Raji (cell line): Measurements from ENCODE around the gene UBQLN4.

ENCODE experiments used
- POLR2A ChIP-seq: IDR thresholded peaks from 2 replicates; pipeline ENCODE4 v1.6.1; 2011; ENCODE audit warnings: low read depth, low read length, control low read depth; ENCODE audit not compliant: insufficient read depth

Gene UBQLN4

DNA sequence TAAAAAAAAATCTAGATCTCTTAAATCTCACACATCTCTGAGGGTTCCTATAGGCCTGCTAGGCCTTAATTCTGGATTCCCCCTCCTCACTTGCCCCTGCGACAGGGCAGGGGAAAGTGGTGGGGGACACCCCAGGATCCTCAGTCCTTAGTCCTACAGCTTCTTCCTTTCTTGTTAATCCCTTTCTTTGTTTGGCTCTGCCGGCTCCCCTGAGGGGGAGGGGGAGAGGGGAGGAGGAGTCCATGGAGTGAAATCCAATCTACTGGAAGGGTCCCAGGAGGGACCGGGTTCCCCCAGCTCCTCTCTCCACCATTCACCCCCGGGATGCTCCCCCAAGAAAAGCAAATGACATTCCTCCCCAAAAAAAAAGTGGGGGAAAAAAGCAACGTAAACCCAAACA, 20.1 kb upstream of the UBQLN4 start:
- TF ChIP-seq POLR2A, result no peak

DNA sequence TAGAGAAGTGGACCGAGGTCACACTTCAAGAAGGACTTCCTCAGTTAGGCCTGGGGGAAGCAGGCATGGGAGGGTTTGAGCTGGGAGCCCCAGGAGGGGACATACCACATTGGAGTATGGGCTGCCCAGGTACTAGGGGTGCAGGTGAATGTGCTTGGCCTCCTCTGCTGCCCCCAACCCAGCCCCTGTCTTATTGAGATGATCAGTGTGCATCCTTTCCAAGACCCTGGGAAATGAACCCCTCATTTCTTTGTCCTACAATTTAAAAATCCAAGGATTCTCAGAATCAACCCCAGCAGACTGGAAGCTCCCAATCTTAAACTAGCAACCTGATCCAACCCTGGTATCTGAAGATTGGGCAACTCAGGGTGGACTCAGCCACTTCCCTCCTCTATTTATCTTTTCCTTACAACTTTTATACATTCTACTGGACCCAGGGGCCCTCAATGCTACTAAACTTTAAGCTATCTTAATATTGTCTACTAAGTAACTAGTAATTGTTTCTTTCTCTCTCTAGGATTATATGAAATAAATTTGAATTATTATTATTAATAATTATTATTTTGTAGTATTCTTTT, 19.6 kb upstream of the UBQLN4 start:
- TF ChIP-seq POLR2A, result no peak

DNA sequence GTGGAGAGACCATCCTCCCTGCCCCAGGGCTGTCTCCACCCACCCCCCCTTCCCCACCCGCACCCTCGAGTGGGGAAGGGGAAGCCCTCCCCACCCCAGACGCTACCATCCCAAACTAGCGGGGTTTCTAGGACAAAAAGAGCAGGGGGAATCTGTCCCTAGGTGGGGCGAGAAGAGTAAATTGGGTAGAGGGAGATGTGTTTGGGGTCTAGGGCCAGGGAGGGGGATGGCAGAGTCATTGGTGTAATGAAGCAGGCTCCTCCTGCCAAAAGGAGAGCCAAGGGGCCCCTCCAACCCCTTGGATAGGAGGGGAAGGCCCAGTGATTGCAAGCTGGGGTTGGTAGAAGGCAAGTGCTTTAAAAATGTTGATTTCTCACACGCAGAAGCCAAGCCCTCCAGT, 18.7 kb upstream of the UBQLN4 start:
- no peak for TF ChIP-seq POLR2A

DNA sequence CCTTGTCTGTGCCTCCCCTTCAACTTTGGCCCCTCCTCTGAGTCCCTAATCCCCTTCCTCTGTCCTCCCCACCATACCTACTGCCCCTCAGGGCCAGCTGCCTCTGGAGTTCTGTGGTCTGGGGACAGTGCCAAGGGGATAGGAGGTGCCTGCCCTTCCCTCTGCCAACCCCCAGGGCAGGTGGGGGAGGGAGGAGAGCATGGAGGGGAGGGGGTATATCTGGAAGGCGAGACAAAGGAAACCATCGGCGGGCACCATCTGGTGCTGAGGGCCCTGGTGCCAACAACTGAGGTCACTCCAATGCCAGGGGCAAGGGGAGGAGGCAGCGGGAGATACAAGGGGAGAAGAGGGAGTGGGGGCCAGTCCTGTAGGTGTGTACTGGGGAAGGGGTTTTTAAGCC, 16.9 kb upstream of the UBQLN4 start:
- no peak for TF ChIP-seq POLR2A

DNA sequence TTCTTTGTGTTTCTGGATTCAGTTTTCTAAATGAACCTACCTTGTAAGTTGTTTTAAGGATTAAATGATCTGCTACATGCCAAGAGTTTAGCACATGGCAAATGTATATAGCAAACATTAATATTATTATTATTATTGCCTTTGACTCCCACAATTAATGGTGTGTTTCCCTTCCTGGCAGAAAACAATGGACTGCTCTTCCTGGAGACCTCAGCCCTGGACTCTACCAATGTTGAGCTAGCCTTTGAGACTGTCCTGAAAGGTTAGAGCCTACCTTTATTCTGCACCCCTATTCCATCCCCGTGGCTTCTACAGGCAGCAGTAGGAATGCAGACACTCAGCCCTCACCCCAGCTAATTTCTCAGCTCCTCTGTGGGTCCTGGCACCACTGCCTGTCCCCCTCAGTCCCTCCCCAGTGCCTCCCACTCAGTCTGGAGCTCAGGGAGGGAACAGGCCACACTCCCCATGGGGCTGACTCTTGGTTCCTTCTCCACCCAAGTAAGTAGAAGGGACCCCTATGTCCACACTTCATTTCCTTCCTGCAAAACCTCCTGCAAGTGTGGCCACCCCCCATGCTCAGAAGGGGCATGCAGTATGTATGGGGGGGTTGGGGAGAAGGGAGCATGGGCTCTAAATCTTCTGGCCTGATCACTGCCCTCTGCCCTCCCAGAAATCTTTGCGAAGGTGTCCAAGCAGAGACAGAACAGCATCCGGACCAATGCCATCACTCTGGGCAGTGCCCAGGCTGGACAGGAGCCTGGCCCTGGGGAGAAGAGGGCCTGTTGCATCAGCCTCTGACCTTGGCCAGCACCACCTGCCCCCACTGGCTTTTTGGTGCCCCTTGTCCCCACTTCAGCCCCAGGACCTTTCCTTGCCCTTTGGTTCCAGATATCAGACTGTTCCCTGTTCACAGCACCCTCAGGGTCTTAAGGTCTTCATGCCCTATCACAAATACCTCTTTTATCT, 16.2 kb upstream of the UBQLN4 start:
- no peak for TF ChIP-seq POLR2A

DNA sequence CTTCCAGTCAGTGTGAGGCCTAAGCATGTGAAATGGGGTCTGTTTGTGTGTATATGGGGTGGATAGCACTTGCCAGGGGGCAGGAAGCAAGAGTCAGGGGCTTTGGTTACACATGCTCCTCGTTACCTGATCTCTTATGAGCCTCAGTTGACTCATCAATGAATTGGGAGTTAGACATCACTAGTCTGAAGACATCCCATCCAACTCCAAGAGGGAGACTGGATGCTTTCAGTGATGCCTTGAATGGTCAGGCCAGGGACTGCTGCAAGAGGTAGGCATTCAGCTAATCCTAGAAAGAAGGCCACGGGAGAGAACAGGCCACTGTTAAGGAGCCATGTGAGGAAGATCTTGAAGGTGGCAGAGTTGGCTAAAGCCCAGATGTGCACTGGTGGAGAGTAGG, 13.7 kb upstream of the UBQLN4 start:
- no peak for TF ChIP-seq POLR2A

DNA sequence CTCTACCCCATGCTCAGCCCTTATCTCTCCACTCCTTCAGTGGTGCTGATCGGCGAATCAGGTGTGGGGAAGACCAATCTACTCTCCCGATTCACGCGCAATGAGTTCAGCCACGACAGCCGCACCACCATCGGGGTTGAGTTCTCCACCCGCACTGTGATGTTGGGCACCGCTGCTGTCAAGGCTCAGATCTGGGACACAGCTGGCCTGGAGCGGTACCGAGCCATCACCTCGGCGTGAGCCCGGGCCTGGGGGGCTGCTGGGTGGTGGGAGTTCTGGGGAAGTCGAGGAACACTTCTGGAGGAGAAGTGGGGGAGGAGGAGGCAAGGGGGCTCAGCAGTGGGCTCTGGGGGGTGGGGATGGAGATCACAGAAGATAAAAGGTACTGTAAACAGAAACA, 12.3 kb upstream of the UBQLN4 start:
- no peak for TF ChIP-seq POLR2A

DNA sequence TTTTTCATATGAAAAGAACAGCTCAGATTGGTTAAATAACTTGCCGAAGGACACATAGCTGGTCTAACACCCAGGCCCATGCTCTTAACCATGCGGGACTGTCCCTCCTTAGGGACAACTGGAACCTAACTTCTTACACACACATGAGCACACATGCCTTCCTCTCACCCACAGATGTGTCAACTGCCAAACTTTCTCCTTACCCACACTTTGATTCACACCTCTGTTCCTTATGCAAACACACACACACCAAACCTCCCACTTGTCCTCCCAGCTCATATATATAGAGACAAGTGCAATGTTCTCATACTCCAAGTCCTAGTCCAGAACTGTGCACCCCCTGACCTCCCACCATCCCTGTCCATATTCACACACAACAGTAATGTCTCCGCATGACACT, 11.6 kb upstream of the UBQLN4 start:
- TF ChIP-seq POLR2A, result no peak

DNA sequence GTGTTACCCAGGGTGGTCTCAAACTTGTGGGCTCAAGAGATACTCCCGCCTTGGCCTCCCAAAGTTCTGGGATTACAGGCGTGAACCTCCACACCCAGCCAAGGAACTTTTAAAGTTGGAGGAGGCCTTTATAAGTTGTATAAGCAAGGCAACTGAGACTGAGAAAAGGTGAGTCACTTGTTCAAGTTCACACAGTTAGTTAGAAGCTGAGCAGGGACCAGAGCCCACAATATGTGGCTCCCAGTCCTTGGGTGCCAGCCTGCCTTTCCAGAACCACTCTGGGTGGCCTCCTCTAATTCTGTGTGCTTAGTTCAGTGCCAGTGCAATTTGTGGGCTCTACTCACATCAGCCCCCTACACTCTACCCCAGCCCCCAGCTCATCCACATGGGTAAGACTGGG, 11.0 kb upstream of the UBQLN4 start:
- TF ChIP-seq POLR2A, result no peak

DNA sequence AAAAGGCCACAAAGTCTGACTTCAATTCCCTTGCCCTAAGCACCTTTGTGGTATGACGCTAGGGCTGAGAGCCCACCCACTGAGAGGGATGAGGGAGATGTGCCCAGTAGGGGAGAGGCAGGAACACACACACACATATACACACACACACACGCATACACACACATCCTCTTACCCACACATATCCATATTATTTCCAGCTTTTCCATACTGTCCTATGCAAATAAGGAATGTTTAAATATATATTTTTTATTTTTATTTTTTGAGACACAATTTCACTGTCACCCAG, 10.3 kb upstream of the UBQLN4 start:
- no peak for TF ChIP-seq POLR2A

DNA sequence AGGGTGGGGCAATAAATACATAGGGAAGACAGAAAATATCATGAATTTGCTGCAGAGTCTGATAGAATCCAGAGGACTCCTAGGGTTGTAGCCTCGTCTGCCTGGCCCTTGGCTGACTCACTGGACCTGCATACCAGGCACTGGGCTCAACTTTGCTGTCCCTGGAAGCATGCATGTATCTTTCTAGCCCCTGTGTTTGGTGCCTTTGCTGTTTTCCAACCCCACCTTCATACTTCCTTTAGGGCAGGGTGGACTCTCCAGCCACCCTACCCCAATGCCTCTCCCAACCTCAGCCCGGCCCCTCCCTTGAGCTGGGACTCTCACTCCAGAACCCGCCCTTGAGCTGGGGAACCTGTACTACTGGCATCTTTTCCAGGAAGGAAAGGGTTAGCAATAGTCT, 8.6 kb upstream of the UBQLN4 start:
- no peak for TF ChIP-seq POLR2A

DNA sequence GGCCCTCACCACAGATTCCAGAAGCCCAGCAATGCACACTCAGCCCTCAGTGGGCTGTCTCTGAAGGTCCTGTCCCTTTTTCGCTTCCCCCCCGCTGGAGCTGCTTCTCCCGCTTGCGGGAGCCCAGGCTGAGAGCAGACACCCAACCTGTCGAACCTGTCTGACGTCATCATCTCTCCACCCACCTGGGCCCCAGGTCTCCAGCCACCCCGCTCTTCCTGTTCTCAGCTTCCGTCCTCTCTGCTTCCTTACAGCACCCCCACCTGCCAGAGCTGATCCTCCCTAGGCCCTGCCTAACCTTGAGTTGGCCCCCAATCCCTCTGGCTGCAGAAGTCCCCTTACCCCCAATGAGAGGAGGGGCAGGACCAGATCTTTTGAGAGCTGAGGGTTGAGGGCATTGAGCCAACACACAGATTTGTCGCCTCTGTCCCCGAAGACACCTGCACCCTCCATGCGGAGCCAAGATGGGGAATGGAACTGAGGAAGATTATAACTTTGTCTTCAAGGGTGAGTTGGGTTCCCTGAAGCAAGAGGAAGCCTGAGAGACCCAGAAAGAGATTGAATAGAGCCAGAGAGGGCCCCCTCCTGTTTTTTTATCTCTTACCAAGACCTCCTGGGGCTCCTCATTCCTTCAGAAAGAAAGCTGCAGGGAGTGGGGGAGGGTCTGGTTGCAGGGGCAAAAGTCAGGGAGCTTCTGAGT, 7.5 kb upstream of the UBQLN4 start, which contains the start of gene RAB25:
Gene RAB25, plus strand, starts transcription at position 224 of the 700 bp plus-strand sequence. Its CDS starts 241 bp downstream, at position 465.
- TF ChIP-seq POLR2A, result no peak

DNA sequence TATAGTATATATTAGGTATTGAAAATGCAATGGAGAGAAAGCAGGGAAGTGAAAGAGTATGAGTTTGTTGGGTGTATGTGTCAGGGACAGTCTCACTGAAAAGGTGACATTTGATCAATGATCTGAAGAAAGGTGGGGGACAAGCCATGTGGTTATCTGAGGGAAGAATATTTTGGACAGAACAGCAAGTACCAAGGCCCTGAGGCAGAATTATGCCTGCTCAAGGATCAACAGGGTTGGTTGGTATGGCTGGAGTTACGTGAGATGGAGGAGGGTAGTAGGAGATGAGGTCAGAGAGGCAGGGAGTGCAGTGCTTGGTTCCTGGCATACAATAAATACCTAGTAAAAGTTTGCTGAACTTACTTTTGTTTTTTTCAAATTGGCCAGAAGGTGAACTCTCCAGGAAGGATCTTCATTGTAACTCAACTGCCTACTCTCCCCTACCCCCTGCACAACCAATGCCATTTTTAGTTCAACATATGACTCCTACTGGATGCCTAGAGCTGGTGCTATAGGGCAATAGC, 2.8 kb upstream of the UBQLN4 start:
- TF ChIP-seq POLR2A, result no peak

DNA sequence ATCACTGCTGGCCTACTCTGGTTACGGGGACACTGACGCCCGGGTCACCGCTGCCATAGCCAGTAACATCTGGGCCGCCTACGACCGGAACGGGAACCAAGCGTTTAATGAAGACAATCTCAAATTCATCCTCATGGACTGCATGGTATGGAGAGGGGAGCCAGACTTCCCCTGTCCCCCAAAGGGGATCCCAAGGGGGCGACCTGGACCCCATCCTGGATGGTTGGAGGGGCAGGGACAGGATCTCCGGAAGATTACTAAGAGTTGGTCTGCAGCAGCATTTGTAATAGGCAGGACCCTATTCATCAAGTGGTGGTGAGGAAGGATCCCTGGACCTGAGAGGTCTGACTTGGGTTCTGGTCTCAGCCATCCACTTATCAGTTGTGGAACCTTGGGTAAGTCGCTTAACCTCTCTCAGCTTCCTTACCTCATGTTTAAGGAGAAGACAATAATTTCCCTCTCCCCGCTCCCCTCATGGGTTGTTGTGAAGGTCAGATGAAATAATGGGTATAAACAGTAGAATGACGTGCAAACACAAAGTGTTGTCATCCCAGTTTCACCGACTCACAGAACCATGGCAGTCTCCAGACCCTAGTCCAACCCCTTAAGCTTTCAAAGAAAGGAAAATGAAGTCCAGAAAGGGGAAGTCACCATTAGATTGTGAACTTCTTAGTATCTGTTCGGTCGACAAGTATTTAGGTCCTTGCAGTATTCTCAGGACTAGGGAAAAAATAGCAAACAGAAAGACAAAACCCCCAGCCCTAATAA, 1.9 kb upstream of the UBQLN4 start:
- no peak for TF ChIP-seq POLR2A
